GM23338 (cell line): ENCODE results near the gene RASA3. TPM values are rescaled to one million over a fixed set of nuclear protein-coding genes. Genes with fewer than 3 reads are reported as not detected.

Experiments used
- ATAC-seq: fragments of 200-7000 bp; cut with Tn5 transposase; 3 replicates; pipeline ENCODE4 v1.9.1; 2020
- DNase-seq: peaks from one replicate; pipeline ENCODE4 v3.0.0-alpha.2; 2015; ENCODE audit warnings: low spot score
- H2AFZ ChIP-seq: fragments of 200-600 bp; sonication (generic); 2 replicates; pipeline ENCODE4 v1.8.0; 2016; ENCODE audit warnings: antibody characterized with exemption, mild to moderate bottlenecking, moderate library complexity
- H3F3A ChIP-seq: fragments of 200-600 bp; sonication (generic); replicated peaks from 2 replicates; pipeline ENCODE4 v1.8.0; 2017; ENCODE audit warnings: antibody characterized with exemption, mixed run types, low read depth
- H3K27ac ChIP-seq: fragments of 200-600 bp; sonication (generic); 2 replicates; pipeline ENCODE4 v1.6.1; 2016; ENCODE audit warnings: low read depth
- H3K27me3 ChIP-seq: fragments of 200-600 bp; sonication (generic); 2 replicates; pipeline ENCODE4 v1.8.0; 2016; ENCODE audit warnings: mild to moderate bottlenecking, mixed run types, moderate library complexity; ENCODE audit not compliant: insufficient read depth
- H3K36me3 ChIP-seq: fragments of 200-600 bp; sonication (generic); 2 replicates; pipeline ENCODE4 v1.8.0; 2016; ENCODE audit warnings: mild to moderate bottlenecking; ENCODE audit not compliant: insufficient read depth
- H3K4me1 ChIP-seq: fragments of 200-600 bp; sonication (generic); 2 replicates; pipeline ENCODE4 v1.8.0; 2016; ENCODE audit warnings: mild to moderate bottlenecking, moderate library complexity; ENCODE audit not compliant: insufficient read depth
- H3K4me2 ChIP-seq: fragments of 200-600 bp; sonication (generic); 2 replicates; pipeline ENCODE4 v1.7.1; 2017; ENCODE audit warnings: mixed run types
- H3K4me3 ChIP-seq: fragments of 200-600 bp; sonication (generic); 2 replicates; pipeline ENCODE4 v1.6.1; 2016; ENCODE audit warnings: mixed run types
- H3K79me2 ChIP-seq: fragments of 200-600 bp; sonication (generic); replicated peaks from 2 replicates; pipeline ENCODE4 v1.8.0; 2017; ENCODE audit warnings: mild to moderate bottlenecking; ENCODE audit not compliant: insufficient read depth
- H3K9me2 ChIP-seq: fragments of 200-600 bp; sonication (generic); 2 replicates; pipeline ENCODE4 v1.8.0; 2017; ENCODE audit not compliant: insufficient read depth
- H4K20me1 ChIP-seq: fragments of 200-600 bp; sonication (generic); replicated peaks from 2 replicates; pipeline ENCODE4 v1.8.0; 2017; ENCODE audit warnings: mild to moderate bottlenecking; ENCODE audit not compliant: insufficient read depth
- H3K27ac Mint-ChIP-seq: 2 replicates; pipeline ENCODE4 v1.8.0; 2020; ENCODE audit warnings: inconsistent platforms, mild to moderate bottlenecking, moderate library complexity, mixed read lengths
- H3K27me3 Mint-ChIP-seq: 3 replicates; pipeline ENCODE4 v1.8.0; 2022; ENCODE audit warnings: low read depth, mild to moderate bottlenecking, moderate library complexity, mixed read lengths, inconsistent platforms; ENCODE audit not compliant: insufficient read depth, poor library complexity
- H3K36me3 Mint-ChIP-seq: 3 replicates; pipeline ENCODE4 v1.8.0; 2021; ENCODE audit warnings: low read depth, mild to moderate bottlenecking, inconsistent platforms, moderate library complexity, mixed read lengths
- H3K4me1 Mint-ChIP-seq: 3 replicates; pipeline ENCODE4 v1.8.0; 2020; ENCODE audit warnings: mild to moderate bottlenecking, inconsistent platforms, mixed read lengths
- H3K4me3 Mint-ChIP-seq: 3 replicates; pipeline ENCODE4 v1.8.0; 2021; ENCODE audit warnings: moderate library complexity, mild to moderate bottlenecking, inconsistent platforms, mixed read lengths
- H3K9me3 Mint-ChIP-seq: 3 replicates; pipeline ENCODE4 v1.8.0; 2020; ENCODE audit warnings: moderate library complexity, mild to moderate bottlenecking, inconsistent platforms, mixed read lengths
- EZH2phosphoT487 ChIP-seq: fragments of 200-600 bp; sonication (generic); IDR thresholded peaks from one replicate; pipeline ENCODE4 v1.8.1; 2018; ENCODE audit warnings: antibody characterized with exemption; ENCODE audit not compliant: unreplicated experiment
- POLR2AphosphoS5 ChIP-seq: IDR thresholded peaks from 2 replicates; pipeline ENCODE4 v1.6.1; 2016; ENCODE audit warnings: antibody characterized with exemption, low read depth
- STAT1 ChIP-seq: IDR thresholded peaks from one replicate; pipeline ENCODE4 v1.6.1; 2016; ENCODE audit warnings: antibody characterized with exemption; ENCODE audit not compliant: unreplicated experiment
- ZNF114 ChIP-seq: fragments of 250-450 bp; sonication (Bioruptor Pico); IDR thresholded peaks from 2 replicates; pipeline ENCODE4 v1.5.0; 2020; ENCODE audit warnings: mild to moderate bottlenecking, moderate library complexity
- ZNF331 ChIP-seq: fragments of 250-450 bp; sonication (Bioruptor Pico); IDR thresholded peaks from 2 replicates; pipeline ENCODE4 v1.5.0; 2020; ENCODE audit warnings: low read depth, mild to moderate bottlenecking, moderate library complexity
- polyA plus RNA-seq: library from polyadenylated mRNA; unstranded; fragments of >200 nt; fragmentation: Nextera tagmentation; extraction: Ambion mirVana; gene quantifications from 2 replicates; pipeline ENCODE4 v1.2.1, GENCODE V29; 2016
- total RNA-seq: library from RNA; depleted of rRNA; stranded (reverse); fragments of >200 nt; shearing (Covaris generic); gene quantifications from 2 replicates; pipeline ENCODE4 v1.2.3, GENCODE V29; 2014
- TF ChIP-seq, protein P1 (sequence below): IDR thresholded peaks from one replicate; pipeline ENCODE4 v1.6.1; 2018; ENCODE audit warnings: antibody characterized with exemption; ENCODE audit not compliant: unreplicated experiment
- TF ChIP-seq, protein P2 (sequence below): fragments of 250-450 bp; sonication (Bioruptor Pico); IDR thresholded peaks from 2 replicates; pipeline ENCODE4 v1.5.0; 2020; ENCODE audit warnings: mild to moderate bottlenecking, moderate library complexity
- TF ChIP-seq, protein P3 (sequence below): IDR thresholded peaks from 2 replicates; pipeline ENCODE4 v1.6.1; 2016; ENCODE audit warnings: antibody characterized with exemption
- TF ChIP-seq, protein P4 (sequence below), 2 experiments: fragments of 200-600 bp in 1 of 2; sonication (generic) in 1 of 2; conservative IDR thresholded peaks; 2 replicates each; pipeline versions ENCODE4 v1.5.1 to v1.6.1; 2016 to 2017; ENCODE audit warnings: antibody characterized with exemption in 2 of 2, low read depth in 2 of 2, mild to moderate bottlenecking in 2 of 2, moderate library complexity in 1 of 2

RASA3 gene
- total and polyA plus RNA-seq, 2 experiments from 2014 or later = 11.2 to 20.7 TPM

DNA sequence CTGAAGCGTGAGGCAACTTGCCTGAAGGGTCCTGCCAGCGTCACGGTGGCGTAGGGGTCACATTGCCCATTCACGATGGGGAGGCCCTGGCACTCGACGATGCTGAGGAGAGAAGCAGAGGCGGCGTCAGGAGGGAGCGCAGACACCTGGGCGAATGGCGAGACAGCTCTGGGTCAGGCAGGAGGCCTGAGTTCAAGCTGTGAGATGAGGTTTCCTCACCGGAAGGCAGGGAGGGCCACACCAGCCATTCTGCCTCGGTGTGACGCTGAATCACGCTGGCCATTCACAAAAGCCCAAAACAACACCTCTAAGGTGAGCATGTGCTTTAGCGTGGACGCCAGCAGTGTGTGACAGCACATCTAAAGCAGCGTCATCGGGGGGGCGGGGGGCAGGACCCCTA, 104.6 kb downstream of the RASA3 start:
- no peak overlapping the region for H3K4me3 Mint-ChIP-seq
- peaks cover 10% of the 10 kb centered on the region; the same call in 2 of the 3 replicates for H3K9me3 Mint-ChIP-seq
- ATAC-seq (no peak), DNase-seq (no peak)
- no peaks in the 10 kb centered on the region for H3F3A ChIP-seq
- H3K27me3 ChIP-seq = no peaks in the 10 kb centered on the region
- H3K4me3 ChIP-seq = no peak overlapping the region
- no peaks in the 10 kb centered on the region for H3K9me2 ChIP-seq
- H4K20me1 ChIP-seq = no peaks in the 10 kb centered on the region; the same call in 1 of the 2 replicates
- no peak overlapping the region for H2AFZ ChIP-seq
- H3K36me3 Mint-ChIP-seq = peaks cover 11% of the 10 kb centered on the region
- H3K36me3 ChIP-seq = no peaks in the 10 kb centered on the region
- no peak for TF ChIP-seq POLR2AphosphoS5
- no peak for TF ChIP-seq ZNF331 (CRISPR knock-in tag)
- TF ChIP-seq ZNF114 (CRISPR knock-in tag) = no peak
- TF ChIP-seq, protein P1, sequence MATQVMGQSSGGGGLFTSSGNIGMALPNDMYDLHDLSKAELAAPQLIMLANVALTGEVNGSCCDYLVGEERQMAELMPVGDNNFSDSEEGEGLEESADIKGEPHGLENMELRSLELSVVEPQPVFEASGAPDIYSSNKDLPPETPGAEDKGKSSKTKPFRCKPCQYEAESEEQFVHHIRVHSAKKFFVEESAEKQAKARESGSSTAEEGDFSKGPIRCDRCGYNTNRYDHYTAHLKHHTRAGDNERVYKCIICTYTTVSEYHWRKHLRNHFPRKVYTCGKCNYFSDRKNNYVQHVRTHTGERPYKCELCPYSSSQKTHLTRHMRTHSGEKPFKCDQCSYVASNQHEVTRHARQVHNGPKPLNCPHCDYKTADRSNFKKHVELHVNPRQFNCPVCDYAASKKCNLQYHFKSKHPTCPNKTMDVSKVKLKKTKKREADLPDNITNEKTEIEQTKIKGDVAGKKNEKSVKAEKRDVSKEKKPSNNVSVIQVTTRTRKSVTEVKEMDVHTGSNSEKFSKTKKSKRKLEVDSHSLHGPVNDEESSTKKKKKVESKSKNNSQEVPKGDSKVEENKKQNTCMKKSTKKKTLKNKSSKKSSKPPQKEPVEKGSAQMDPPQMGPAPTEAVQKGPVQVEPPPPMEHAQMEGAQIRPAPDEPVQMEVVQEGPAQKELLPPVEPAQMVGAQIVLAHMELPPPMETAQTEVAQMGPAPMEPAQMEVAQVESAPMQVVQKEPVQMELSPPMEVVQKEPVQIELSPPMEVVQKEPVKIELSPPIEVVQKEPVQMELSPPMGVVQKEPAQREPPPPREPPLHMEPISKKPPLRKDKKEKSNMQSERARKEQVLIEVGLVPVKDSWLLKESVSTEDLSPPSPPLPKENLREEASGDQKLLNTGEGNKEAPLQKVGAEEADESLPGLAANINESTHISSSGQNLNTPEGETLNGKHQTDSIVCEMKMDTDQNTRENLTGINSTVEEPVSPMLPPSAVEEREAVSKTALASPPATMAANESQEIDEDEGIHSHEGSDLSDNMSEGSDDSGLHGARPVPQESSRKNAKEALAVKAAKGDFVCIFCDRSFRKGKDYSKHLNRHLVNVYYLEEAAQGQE = no peak
- TF ChIP-seq, protein P2, sequence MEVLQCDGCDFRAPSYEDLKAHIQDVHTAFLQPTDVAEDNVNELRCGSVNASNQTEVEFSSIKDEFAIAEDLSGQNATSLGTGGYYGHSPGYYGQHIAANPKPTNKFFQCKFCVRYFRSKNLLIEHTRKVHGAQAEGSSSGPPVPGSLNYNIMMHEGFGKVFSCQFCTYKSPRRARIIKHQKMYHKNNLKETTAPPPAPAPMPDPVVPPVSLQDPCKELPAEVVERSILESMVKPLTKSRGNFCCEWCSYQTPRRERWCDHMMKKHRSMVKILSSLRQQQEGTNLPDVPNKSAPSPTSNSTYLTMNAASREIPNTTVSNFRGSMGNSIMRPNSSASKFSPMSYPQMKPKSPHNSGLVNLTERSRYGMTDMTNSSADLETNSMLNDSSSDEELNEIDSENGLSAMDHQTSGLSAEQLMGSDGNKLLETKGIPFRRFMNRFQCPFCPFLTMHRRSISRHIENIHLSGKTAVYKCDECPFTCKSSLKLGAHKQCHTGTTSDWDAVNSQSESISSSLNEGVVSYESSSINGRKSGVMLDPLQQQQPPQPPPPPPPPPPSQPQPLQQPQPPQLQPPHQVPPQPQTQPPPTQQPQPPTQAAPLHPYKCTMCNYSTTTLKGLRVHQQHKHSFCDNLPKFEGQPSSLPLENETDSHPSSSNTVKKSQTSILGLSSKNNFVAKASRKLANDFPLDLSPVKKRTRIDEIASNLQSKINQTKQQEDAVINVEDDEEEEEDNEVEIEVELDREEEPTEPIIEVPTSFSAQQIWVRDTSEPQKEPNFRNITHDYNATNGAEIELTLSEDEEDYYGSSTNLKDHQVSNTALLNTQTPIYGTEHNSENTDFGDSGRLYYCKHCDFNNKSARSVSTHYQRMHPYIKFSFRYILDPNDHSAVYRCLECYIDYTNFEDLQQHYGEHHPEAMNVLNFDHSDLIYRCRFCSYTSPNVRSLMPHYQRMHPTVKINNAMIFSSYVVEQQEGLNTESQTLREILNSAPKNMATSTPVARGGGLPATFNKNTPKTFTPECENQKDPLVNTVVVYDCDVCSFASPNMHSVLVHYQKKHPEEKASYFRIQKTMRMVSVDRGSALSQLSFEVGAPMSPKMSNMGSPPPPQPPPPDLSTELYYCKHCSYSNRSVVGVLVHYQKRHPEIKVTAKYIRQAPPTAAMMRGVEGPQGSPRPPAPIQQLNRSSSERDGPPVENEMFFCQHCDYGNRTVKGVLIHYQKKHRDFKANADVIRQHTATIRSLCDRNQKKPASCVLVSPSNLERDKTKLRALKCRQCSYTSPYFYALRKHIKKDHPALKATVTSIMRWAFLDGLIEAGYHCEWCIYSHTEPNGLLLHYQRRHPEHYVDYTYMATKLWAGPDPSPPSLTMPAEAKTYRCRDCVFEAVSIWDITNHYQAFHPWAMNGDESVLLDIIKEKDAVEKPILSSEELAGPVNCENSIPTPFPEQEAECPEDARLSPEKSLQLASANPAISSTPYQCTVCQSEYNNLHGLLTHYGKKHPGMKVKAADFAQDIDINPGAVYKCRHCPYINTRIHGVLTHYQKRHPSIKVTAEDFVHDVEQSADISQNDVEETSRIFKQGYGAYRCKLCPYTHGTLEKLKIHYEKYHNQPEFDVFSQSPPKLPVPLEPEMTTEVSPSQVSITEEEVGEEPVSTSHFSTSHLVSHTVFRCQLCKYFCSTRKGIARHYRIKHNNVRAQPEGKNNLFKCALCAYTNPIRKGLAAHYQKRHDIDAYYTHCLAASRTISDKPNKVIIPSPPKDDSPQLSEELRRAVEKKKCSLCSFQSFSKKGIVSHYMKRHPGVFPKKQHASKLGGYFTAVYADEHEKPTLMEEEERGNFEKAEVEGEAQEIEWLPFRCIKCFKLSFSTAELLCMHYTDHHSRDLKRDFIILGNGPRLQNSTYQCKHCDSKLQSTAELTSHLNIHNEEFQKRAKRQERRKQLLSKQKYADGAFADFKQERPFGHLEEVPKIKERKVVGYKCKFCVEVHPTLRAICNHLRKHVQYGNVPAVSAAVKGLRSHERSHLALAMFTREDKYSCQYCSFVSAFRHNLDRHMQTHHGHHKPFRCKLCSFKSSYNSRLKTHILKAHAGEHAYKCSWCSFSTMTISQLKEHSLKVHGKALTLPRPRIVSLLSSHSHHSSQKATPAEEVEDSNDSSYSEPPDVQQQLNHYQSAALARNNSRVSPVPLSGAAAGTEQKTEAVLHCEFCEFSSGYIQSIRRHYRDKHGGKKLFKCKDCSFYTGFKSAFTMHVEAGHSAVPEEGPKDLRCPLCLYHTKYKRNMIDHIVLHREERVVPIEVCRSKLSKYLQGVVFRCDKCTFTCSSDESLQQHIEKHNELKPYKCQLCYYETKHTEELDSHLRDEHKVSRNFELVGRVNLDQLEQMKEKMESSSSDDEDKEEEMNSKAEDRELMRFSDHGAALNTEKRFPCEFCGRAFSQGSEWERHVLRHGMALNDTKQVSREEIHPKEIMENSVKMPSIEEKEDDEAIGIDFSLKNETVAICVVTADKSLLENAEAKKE (CRISPR knock-in tag) = no peak
- TF ChIP-seq EZH2phosphoT487 = no peak
- TF ChIP-seq STAT1 = no peak
- TF ChIP-seq, protein P3, sequence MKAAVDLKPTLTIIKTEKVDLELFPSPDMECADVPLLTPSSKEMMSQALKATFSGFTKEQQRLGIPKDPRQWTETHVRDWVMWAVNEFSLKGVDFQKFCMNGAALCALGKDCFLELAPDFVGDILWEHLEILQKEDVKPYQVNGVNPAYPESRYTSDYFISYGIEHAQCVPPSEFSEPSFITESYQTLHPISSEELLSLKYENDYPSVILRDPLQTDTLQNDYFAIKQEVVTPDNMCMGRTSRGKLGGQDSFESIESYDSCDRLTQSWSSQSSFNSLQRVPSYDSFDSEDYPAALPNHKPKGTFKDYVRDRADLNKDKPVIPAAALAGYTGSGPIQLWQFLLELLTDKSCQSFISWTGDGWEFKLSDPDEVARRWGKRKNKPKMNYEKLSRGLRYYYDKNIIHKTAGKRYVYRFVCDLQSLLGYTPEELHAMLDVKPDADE = no peak
- TF ChIP-seq, protein P4, sequence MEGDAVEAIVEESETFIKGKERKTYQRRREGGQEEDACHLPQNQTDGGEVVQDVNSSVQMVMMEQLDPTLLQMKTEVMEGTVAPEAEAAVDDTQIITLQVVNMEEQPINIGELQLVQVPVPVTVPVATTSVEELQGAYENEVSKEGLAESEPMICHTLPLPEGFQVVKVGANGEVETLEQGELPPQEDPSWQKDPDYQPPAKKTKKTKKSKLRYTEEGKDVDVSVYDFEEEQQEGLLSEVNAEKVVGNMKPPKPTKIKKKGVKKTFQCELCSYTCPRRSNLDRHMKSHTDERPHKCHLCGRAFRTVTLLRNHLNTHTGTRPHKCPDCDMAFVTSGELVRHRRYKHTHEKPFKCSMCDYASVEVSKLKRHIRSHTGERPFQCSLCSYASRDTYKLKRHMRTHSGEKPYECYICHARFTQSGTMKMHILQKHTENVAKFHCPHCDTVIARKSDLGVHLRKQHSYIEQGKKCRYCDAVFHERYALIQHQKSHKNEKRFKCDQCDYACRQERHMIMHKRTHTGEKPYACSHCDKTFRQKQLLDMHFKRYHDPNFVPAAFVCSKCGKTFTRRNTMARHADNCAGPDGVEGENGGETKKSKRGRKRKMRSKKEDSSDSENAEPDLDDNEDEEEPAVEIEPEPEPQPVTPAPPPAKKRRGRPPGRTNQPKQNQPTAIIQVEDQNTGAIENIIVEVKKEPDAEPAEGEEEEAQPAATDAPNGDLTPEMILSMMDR (conservative IDR thresholded peaks at IDR 0.05; ENCODE audit: low read depth in 2 of 2) = no peak
- H3K4me1 Mint-ChIP-seq = peaks cover 11% of the 10 kb centered on the region
- no peak overlapping the region for H3K27ac Mint-ChIP-seq
- no peak overlapping the region for H3K27ac ChIP-seq
- H3K4me2 ChIP-seq = no peak overlapping the region
- H3K4me1 ChIP-seq = no peaks in the 10 kb centered on the region
- peaks cover 5% of the 10 kb centered on the region for H3K27me3 Mint-ChIP-seq
- peaks cover 4% of the 10 kb centered on the region; the same call in 1 of the 2 replicates for H3K79me2 ChIP-seq
